C4-2B (cell line): Measurements from ENCODE around the gene FYCO1.

Experiments used
- H3K27ac ChIP-seq: fragments of 450-650 bp; 2 replicates; pipeline ENCODE4 v1.5.1; 2017
- CTCF ChIP-seq: fragments of 450-650 bp; conservative IDR thresholded peaks from 2 replicates; pipeline ENCODE4 v1.5.1; 2017; ENCODE audit warnings: mild to moderate bottlenecking
- ZFX ChIP-seq: fragments of 450-650 bp; IDR thresholded peaks from 2 replicates; pipeline ENCODE4 v1.6.1; 2017

Gene FYCO1

GRCh38 chr3:45987368-45988291 lies 8.0 kb downstream of the FYCO1 start:
- no peak for TF ChIP-seq ZFX
- no peak for TF ChIP-seq CTCF
- peak overlapping the region; percentile 98 for H3K27ac ChIP-seq

- H3K27ac ChIP-seq, result peak overlapping the region; percentile 98
- TF ChIP-seq ZFX, result peak; percentile 22; the same call in 1 of the 2 replicates
- TF ChIP-seq CTCF, result no peak
These were observed 9.2 kb downstream of the FYCO1 start for GRCh38 chr3:45986303-45986982.

GRCh38 chr3:45985532-45986302 lies 9.9 kb downstream of the FYCO1 start:
- TF ChIP-seq ZFX (no peak), CTCF (no peak)
- H3K27ac ChIP-seq, result peak overlapping the region; percentile 98

- H3K27ac ChIP-seq, result peak overlapping the region; percentile 98
- TF ChIP-seq ZFX (no peak), CTCF (no peak)
These were observed 11.0 kb downstream of the FYCO1 start for GRCh38 chr3:45984331-45985312.

- peak overlapping the region; percentile 98 for H3K27ac ChIP-seq
- no peak for TF ChIP-seq ZFX
- TF ChIP-seq CTCF, result no peak
These were observed 11.9 kb downstream of the FYCO1 start for GRCh38 chr3:45983770-45984169.

GRCh38 chr3:45981346-45982074 lies 14.1 kb downstream of the FYCO1 start:
- no peak overlapping the region for H3K27ac ChIP-seq
- TF ChIP-seq ZFX (no peak), CTCF (no peak)
